ENCODE measurements around the gene SLC7A1.

SLC7A1 gene

GRCh38 chr13:29507356-29507755 lies 88.1 kb downstream of the SLC7A1 start:
- no peak for DNase-seq

- no peak for DNase-seq
Measured at GRCh38 chr13:29505950-29506349, 89.5 kb downstream of the SLC7A1 start.

GRCh38 chr13:29505511-29505910 lies 90.0 kb downstream of the SLC7A1 start:
- DNase-seq, result no peak

- no peak for DNase-seq
Measured at GRCh38 chr13:29504691-29505090, 90.8 kb downstream of the SLC7A1 start.

GRCh38 chr13:29503041-29503837 lies 92.2 kb downstream of the SLC7A1 start:
- DNase-seq, result no peak

- no peak for DNase-seq
Measured at GRCh38 chr13:29502391-29503008, 93.0 kb downstream of the SLC7A1 start.

DNA sequence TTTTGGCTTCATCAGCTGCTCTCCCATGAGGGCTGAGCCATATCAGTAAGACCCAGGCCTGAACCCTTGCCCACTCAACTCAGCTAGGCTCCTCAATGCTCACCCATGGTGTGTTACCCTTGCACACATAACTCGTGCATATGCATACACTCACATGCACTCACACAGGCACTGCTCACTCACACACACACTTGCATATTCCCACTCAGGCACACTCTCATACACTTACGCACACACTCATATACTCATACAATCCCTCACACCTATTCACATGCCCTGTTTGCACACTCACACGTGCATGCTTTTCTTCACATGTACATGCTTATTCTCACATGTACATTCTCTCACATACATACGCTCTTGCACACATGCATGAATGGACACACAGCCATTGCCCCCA lies 93.8 kb downstream of the SLC7A1 start:
- DNase-seq, result no peak

DNA sequence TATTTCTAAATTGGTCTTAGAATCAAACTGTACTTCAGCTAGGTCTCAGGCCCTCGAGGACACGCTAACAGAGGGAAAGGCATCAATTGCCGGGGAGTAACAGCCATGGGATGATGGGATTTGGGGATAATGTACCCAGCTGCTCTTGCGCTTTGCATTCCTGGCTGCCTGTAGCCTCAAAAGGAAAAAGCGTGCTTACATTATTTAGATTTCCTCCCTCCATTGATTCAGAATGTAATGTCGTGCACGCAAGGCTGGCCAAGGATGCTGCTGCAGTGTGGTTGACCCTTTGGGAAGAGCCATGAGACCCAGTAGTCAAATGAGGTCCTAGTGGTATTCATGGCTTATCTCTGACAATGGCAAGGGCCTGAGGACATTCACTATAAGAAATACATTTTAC lies 95.1 kb downstream of the SLC7A1 start:
- no peak for DNase-seq

- DNase-seq, result no peak
Measured at GRCh38 chr13:29499506-29500165, 95.9 kb downstream of the SLC7A1 start.

DNA sequence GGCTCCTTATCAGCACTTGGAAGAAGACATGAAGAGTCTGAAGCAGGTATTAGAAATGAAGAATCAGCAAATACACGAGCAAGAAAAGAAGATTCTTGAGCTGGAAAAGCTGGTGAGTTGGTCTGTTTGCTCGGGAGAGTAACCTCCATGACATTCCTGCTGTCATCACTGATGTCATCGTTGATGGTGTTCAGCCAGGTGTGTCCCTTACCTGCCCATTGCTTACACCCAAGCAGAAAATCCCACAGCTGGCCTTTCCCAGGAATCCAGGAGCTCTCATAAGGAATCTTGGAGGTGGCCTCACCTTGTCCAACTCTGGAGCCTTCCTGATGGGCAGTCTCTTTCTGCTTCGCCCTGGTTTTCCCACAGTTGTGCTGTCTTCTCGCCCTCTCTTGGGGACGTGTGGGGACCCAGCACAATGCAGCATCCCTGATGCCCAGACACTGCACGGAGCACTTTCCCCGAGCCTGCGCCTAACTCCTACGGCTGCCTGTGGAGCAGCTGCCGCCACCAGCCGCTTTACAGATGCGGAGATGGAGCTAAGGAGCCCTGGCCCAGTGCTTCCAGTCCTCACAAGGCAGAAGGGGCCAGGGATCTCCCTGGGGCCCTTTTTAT lies 97.0 kb downstream of the SLC7A1 start:
- no peak for DNase-seq

- DNase-seq, result no peak
Measured at GRCh38 chr13:29497137-29497654, 98.3 kb downstream of the SLC7A1 start.

- peak; percentile 76 for DNase-seq
Measured at GRCh38 chr13:29496241-29496712, 99.2 kb downstream of the SLC7A1 start.

- no peak for DNase-seq
Measured at GRCh38 chr13:29494520-29494919, 101.0 kb downstream of the SLC7A1 start.

DNA sequence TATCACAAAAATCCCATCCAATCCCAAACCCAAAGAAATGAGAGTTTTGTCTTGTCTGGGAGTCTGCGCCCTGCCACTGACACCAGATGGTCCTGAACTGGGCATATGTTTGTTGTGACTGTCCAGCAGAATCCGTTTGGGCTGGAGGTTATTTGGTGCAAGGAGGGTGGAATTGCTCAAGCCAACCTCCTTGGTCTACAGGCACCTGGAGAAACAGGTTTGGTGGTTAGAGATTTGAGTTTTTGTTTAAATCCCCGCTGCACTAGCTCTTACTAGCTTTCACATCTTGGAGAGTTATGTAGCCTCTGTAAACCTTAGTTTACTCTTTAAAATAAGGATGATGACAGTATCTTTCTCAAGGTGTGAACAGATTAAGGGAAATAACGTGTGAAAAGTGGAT lies 101.7 kb downstream of the SLC7A1 start:
- DNase-seq, result no peak

GRCh38 chr13:29491248-29491647 lies 104.2 kb downstream of the SLC7A1 start:
- DNase-seq, result no peak

DNA sequence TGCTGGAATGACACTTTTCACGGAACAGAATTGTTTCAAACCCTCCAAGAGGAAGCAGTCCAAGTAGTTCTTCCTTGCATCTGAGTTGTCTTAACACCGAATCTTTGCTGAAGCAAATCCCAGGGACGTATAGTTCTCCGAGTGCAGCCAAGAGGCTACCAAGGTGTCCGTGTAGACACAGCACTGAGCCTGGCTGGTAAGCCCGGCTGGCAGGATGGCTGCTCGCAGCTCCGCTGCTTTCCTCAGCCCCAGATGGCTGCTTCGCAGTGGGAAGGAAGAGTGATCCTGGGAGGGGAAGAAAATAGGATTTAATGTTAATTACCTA lies 105.0 kb downstream of the SLC7A1 start:
- no peak for DNase-seq

- DNase-seq, result no peak
Measured at GRCh38 chr13:29489650-29490560, 105.6 kb downstream of the SLC7A1 start.

DNA sequence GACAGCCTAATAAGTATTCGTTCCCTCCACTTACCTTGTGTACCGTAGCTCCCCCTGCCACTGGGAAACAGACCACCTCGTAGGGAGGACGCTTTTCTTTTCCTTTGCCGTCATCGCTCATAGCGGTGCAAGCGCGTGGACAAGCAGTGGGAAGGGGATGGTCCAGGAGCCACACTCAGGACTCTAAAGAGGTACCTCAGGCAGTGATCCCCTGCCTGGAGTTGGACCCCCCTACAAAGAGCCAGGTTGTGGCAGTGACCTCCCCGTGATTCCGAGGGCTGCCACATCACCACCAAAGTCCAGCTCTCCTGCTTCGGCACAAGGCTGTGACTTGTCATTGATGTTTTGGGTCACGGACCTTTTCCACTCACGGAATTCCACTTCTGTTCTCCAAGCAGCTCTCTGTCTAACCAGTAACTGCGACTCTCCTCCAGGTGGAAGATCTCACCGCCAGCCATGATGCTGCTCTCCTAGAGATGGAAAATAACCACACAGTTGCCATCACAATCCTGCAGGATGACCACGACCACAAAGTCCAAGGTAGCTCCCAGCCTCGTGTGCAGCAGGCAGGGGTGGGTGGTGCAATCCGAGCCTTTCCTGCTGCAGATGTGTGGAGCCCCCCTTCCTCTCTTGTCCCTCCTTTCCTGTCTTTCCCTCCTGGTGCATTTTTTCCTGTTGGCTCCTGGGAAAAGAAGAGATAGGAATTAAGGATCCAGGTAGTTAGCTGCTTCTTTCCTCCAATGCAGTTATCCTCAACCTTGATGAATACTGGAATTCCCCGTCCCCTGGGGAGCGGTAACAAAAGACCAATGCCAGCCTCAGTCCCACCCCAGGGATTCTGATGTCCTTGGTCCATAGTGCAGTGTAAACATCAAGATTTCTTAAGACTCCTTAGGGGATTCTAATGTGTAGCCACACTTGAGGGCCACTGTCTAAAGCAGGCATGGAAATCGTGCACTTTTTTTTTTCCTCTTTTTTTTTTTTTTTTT lies 107.7 kb downstream of the SLC7A1 start:
- DNase-seq, result no peak

GRCh38 chr13:29486551-29486950 lies 108.9 kb downstream of the SLC7A1 start:
- no peak for DNase-seq

GRCh38 chr13:29484796-29485195 lies 110.7 kb downstream of the SLC7A1 start:
- DNase-seq, result no peak

DNA sequence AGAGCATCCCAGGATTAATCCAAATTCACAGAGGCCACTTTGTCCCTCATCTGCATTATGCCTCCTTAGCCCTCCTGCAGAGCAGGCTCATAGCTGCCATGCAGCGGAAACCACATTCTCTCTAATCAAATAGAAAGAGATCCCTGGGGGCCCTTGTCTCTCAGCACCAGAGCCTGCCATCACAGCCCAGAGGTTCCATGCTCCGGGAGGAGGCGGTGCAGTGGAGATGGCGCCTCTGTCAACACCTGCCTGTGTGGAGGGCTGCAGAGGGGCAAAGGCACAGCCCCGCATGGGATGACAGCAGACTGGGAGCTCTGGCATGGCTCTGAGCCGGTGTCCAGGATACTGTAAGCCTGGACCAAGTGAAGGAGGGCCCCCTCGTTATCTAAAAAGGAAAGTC lies 111.3 kb downstream of the SLC7A1 start:
- no peak for DNase-seq

All from GF-D8 (cell line).